ENCODE data around the gene CLCN5.

- no peak for TF ChIP-seq CTCF (IDR thresholded peaks at IDR 0.05)
- no peak for TF ChIP-seq POLR2A (IDR thresholded peaks at IDR 0.05)
Observed at GRCh38 chrX:50002067-50002714, 79.8 kb downstream of the CLCN5 start.

Data from heart left ventricle (tissue), 13 donors.